Spleen (tissue), 11 donors: Measurements from ENCODE around the gene RUVBL1. TPM values are rescaled to one million over a fixed set of nuclear protein-coding genes. Genes with fewer than 3 reads are reported as not detected.

Experiments
- DNase-seq: peaks from one replicate; pipeline ENCODE4 v3.0.0-alpha.2; 2020
- H3K27ac ChIP-seq, 8 donors: fragments of 200-600 bp; sonication (generic) in 7 of 8; 1 replicate in 4 of 8; 2 replicates in 4 of 8; pipeline versions ENCODE4 v1.5.0 to v1.8.0; 2016 to 2021; ENCODE audit warnings: inconsistent platforms in 4 of 8, mild to moderate bottlenecking in 4 of 8, moderate library complexity in 1 of 8
- H3K27me3 ChIP-seq, 7 donors: fragments of 200-600 bp; sonication (generic) in 6 of 7; replicated peaks in 1 of 7; 1 replicate in 4 of 7; 2 replicates in 3 of 7; pipeline versions ENCODE4 v1.5.0 to v1.8.0; 2016 to 2021; ENCODE audit warnings: inconsistent platforms in 3 of 7, mild to moderate bottlenecking in 1 of 7
- H3K36me3 ChIP-seq, 6 donors: fragments of 200-600 bp; sonication (generic) in 5 of 6; 1 replicate in 4 of 6; 2 replicates in 2 of 6; pipeline versions ENCODE4 v1.5.0 to v1.8.0; 2016 to 2021; ENCODE audit warnings: inconsistent platforms in 2 of 6
- H3K4me1 ChIP-seq, 6 donors: fragments of 200-600 bp; sonication (generic) in 5 of 6; 1 replicate in 3 of 6; 2 replicates in 3 of 6; pipeline versions ENCODE4 v1.5.0 to v1.8.0; 2016 to 2021; ENCODE audit warnings: inconsistent platforms in 3 of 6
- H3K4me3 ChIP-seq, 8 donors: fragments of 200-600 bp; sonication (generic) in 7 of 8; 1 replicate in 4 of 8; 2 replicates in 4 of 8; pipeline versions ENCODE4 v1.5.0 to v1.8.0; 2016 to 2021; ENCODE audit warnings: inconsistent platforms in 4 of 8, mild to moderate bottlenecking in 4 of 8, moderate library complexity in 2 of 8
- H3K9me3 ChIP-seq, 8 donors: fragments of 200-600 bp; sonication (generic) in 7 of 8; 1 replicate in 4 of 8; 2 replicates in 4 of 8; pipeline versions ENCODE4 v1.5.0 to v1.8.0; 2016 to 2021; ENCODE audit warnings: inconsistent platforms in 4 of 8
- CTCF ChIP-seq, 11 experiments: fragments of 200-600 bp in 7 of 11; fragments of 450-650 bp in 4 of 11; sonication (generic) in 4 of 11; IDR thresholded peaks in 8 of 11; conservative IDR thresholded peaks in 3 of 11; 1 replicate in 7 of 11; 2 replicates in 4 of 11; pipeline versions ENCODE4 v1.4.0 to v1.8.0; 2016 to 2021; ENCODE audit warnings: antibody characterized with exemption in 11 of 11, inconsistent platforms in 4 of 11, mild to moderate bottlenecking in 1 of 11
- POLR2A ChIP-seq, 3 donors: fragments of 450-650 bp; IDR thresholded peaks; one replicate each; pipeline ENCODE4 v1.5.1; 2017; ENCODE audit warnings: antibody characterized with exemption in 3 of 3, mild to moderate bottlenecking in 1 of 3
- POLR2AphosphoS5 ChIP-seq, 3 donors: sonication (generic); formaldehyde crosslinking; IDR thresholded peaks; one replicate each; pipeline ENCODE4 v1.5.1; 2017; ENCODE audit warnings: antibody characterized with exemption in 3 of 3
- WGBS, 5 donors: extraction: QIAGEN DNeasy Blood & Tissue Kit in 3 of 5; methylation state at CpG; one replicate each; pipeline versions ENCODE4 v1.1.5 to v1.1.7; 2013 to 2018; 5-methylcytosine and 5-hydroxymethylcytosine counted together
- intact Hi-C: fragments of 100-400 bp; cut with DNase I; formaldehyde crosslinking; loops from one replicate; pipeline ENCODE4 v1.15.0; 2023; ENCODE audit warnings: low total_unique reads
- polyA plus RNA-seq, 3 donors: library from polyadenylated mRNA; stranded (reverse); fragments of 200-250 nt; gene quantifications; one replicate each; pipeline ENCODE4 v1.2.1, GENCODE V29; 2013
- total RNA-seq, 7 donors: library from RNA; depleted of rRNA in 3 of 7; stranded (reverse); fragments of >200 nt in 3 of 7; fragmentation: NEBNext Ultra II Directional in 4 of 7; extraction: Animal tissue kit (Norgen Biotek cat#: 25700) in 4 of 7; gene quantifications; one replicate each; pipeline versions ENCODE4 v1.1.0 to v1.2.1, GENCODE V29; 2016 to 2021
- donor health status: healthy with polysubstance abuse.
- donor health status: DM: no; HTN: no; CAD: no; lungs with moderate emphysema.
- donor health status: DM: no; HTN: no; CAD: no.
- donor health status: Bipolar disorder and iron deficiency.
- donor health status: healthy.
- donor health status: DM: no; HTN: no; CAD: no.
- donor health status: DM: yes; HTN: yes; CAD: no.

The RUVBL1 gene
- total and polyA plus RNA-seq, 10 donors = 21.6 to 36.4 (median 29.4) TPM

GRCh38 chr3:128133273-128133883 is 9.8 kb upstream of the RUVBL1 start:
- Histone ChIP-seq H3K4me3 (no peak overlapping the region), H3K27me3 (no peaks in the 10 kb centered on the region), H3K27ac (no peak overlapping the region), H3K4me1 (no peaks in the 10 kb centered on the region), H3K9me3 (peaks cover 0 to 4% (median 0%) of the 10 kb centered on the region in 8 donors), H3K36me3 (no peaks in the 10 kb centered on the region)
- TF ChIP-seq POLR2A (IDR thresholded peaks at IDR 0.05) (no peak), POLR2AphosphoS5 (IDR thresholded peaks at IDR 0.05) (no peak), CTCF (IDR thresholded peaks at IDR 0.05 in 8 of 11, conservative IDR thresholded peaks at IDR 0.05 in 3 of 11) (peak; percentile 32 to 84 (median 61))
- 78 to 93% (median 80%) methylated on average over 3 of the region's 3 CpGs for WGBS, 5 donors
- DNase-seq = no peak
- intact Hi-C loops = no loop called here

GRCh38 chr3:128131897-128132646 is 8.5 kb upstream of the RUVBL1 start:
- 84 to 90% (median 89%) methylated on average over 7 of the region's 7 CpGs for WGBS, 5 donors
- Histone ChIP-seq H3K27me3 (no peaks in the 10 kb centered on the region), H3K36me3 (no peaks in the 10 kb centered on the region), H3K27ac (no peak overlapping the region), H3K4me3 (no peak overlapping the region), H3K4me1 (no peaks in the 10 kb centered on the region), H3K9me3 (peaks cover 0 to 4% (median 0%) of the 10 kb centered on the region in 8 donors)
- no peak for TF ChIP-seq CTCF (IDR thresholded peaks at IDR 0.05 in 8 of 11, conservative IDR thresholded peaks at IDR 0.05 in 3 of 11)
- TF ChIP-seq POLR2AphosphoS5 (IDR thresholded peaks at IDR 0.05) = no peak
- TF ChIP-seq POLR2A (IDR thresholded peaks at IDR 0.05) = no peak
- no peak for DNase-seq
- intact Hi-C loops = no loop called here

GRCh38 chr3:128128251-128128650 is 4.6 kb upstream of the RUVBL1 start:
- Histone ChIP-seq H3K36me3 (no peaks in the 10 kb centered on the region), H3K27me3 (no peaks in the 10 kb centered on the region), H3K27ac (no peak overlapping the region), H3K4me1 (peaks cover 0 to 9% (median 6%) of the 10 kb centered on the region in 6 donors), H3K9me3 (peaks cover 0 to 4% (median 0%) of the 10 kb centered on the region in 8 donors), H3K4me3 (no peak overlapping the region)
- no peak for DNase-seq
- no peak for TF ChIP-seq POLR2AphosphoS5 (IDR thresholded peaks at IDR 0.05)
- no peak for TF ChIP-seq POLR2A (IDR thresholded peaks at IDR 0.05)
- TF ChIP-seq CTCF (IDR thresholded peaks at IDR 0.05 in 8 of 11, conservative IDR thresholded peaks at IDR 0.05 in 3 of 11) = no peak
- 15 to 59% (median 47%) methylated on average over 1 of the region's 1 CpG for WGBS, 5 donors
- intact Hi-C loops = no loop called here

- Histone ChIP-seq H3K9me3 (peaks cover 0 to 2% (median 0%) of the 10 kb centered on the region in 8 donors), H3K36me3 (no peaks in the 10 kb centered on the region), H3K4me3 (no peak overlapping the region), H3K27ac (no peak overlapping the region), H3K4me1 (peaks cover 9 to 19% (median 16%) of the 10 kb centered on the region in 6 donors), H3K27me3 (no peaks in the 10 kb centered on the region)
- WGBS, 5 donors = 53 to 78% (median 75%) methylated on average over 2 of the region's 2 CpGs
- no peak for TF ChIP-seq POLR2AphosphoS5 (IDR thresholded peaks at IDR 0.05)
- no peak for TF ChIP-seq POLR2A (IDR thresholded peaks at IDR 0.05)
- TF ChIP-seq CTCF (IDR thresholded peaks at IDR 0.05 in 8 of 11, conservative IDR thresholded peaks at IDR 0.05 in 3 of 11) = no peak
- no peak for DNase-seq
- intact Hi-C loops = no loop called here
Observed at GRCh38 chr3:128127236-128127635, 3.6 kb upstream of the RUVBL1 start.
